Epithelial cell of prostate (primary cell): ENCODE results near the gene PTGDS.
A peak's percentile ranks its signal among the peaks of the same experiment; 100 is the strongest.

Source experiments
- DNase-seq: peaks from one replicate; pipeline ENCODE4 v3.0.0-alpha.2; 2011; ENCODE audit warnings: low read depth, low spot score
- H3K27ac ChIP-seq: fragments of 450-650 bp; 2 replicates; pipeline ENCODE4 v1.5.1; 2017; ENCODE audit warnings: mild to moderate bottlenecking

PTGDS gene

DNA sequence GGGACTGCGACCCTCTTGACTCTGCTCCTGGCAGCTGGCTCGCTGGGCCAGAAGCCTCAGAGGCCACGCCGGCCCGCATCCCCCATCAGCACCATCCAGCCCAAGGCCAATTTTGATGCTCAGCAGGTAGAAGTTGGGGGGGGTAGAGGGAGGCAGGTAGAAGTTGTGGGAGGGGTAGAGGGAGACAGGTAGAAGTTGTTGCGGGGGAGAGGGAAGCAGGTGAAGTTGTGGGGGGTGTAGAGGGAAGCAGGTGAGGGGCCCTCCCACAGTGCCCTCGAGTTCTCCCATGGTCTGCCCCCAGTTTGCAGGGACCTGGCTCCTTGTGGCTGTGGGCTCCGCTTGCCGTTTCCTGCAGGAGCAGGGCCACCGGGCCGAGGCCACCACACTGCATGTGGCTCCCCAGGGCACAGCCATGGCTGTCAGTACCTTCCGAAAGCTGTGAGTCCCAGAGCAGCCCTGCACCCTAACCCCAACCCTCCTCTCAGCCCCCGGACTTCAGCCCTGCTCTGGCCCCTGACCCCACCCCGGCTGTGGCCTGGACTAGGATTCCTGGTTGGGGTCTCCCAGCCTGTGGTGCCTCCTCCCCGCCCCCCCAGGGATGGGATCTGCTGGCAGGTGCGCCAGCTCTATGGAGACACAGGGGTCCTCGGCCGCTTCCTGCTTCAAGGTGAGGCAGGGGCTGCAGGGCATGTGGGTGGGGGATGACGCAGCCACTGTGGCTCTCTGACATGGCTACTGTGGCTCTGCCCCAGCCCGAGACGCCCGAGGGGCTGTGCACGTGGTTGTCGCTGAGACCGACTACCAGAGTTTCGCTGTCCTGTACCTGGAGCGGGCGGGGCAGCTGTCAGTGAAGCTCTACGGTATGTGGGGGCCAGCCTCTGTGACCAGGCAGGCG, 31.7 kb upstream of the PTGDS start:
- H3K27ac ChIP-seq: no peak overlapping the region

DNA sequence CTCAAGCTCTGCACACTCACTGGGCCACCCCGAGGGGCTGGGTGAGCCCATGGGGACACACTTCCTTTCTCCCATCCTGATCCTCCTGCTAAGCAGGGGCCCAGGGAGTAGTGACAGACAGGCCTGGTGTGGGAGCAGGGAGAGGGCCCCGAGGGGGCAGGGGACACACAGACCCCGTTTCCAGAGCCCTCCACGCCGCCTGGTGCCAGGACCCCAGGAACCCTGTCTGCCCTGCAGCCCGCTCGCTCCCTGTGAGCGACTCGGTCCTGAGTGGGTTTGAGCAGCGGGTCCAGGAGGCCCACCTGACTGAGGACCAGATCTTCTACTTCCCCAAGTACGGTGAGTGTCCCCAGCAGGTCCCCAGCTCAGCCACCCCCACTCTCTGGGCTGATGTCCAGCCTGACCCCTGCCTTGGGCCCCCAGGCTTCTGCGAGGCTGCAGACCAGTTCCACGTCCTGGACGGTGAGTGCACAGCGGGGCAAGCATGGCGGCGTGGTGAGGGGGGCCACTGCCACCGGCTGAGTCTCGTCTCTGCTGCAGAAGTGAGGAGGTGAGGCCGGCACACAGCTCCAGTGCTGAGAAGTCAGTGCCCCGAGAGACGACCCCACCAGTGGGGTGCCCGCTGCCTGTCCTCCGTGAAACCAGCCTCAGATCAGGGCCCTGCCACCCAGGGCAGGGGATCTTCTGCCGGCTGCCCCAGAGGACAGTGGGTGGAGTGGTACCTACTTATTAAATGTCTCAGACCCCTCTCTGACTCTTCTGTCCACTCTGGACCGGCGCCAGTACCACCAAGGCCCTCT, 30.9 kb upstream of the PTGDS start:
- no peak overlapping the region for H3K27ac ChIP-seq
- no peak for DNase-seq

More for the DNA sequence above, 31.7 kb upstream of the PTGDS start:
- DNase-seq: no peak

DNA sequence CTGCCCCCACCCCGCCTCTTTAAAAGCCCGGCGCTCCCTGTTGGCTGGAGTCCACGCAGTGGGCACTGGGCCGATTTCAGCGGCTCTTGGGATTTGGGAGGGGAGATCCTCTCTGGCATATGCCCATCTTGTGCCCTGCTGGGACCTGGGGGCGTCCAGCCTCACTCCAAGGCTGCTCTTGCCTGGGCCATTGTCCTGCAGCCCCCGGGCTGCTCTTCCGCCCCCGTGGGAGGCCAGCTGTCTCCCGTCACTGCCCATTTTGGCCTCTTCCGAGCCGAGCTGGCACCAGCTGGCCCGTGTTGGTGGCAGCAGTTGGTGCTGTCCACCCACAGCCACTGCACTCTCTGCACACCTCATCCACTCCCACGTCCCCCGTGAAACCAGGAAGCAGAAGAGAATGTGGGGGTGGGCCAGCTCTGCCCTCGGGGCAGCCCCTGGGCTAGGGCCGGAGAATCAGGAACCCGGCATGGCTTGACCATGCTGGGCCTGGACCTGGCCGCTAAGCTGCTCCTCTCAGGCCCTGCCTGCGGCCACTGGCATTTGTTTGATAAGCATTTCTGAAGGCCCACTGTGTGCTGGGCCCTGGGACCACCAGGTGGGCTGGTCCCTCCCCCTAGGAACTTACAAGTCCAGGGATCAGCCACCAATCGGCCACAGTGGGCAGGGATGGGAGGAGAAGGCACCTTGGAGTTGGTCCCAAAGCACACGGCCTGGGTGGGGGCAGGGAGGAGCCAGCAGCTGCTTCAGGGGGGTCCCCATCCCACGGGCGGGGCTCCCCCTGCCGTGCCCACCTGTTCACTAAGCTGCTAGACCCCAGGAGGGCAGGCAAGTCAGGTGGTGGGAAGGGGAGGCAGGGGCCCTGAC, 30.0 kb upstream of the PTGDS start:
- no peak for DNase-seq
- H3K27ac ChIP-seq: peak overlapping the region; percentile 74

- no peak for DNase-seq
- peak overlapping the region; percentile 74 for H3K27ac ChIP-seq
Measured at GRCh38 chr9:136947955-136948510, 29.3 kb upstream of the PTGDS start.

DNA sequence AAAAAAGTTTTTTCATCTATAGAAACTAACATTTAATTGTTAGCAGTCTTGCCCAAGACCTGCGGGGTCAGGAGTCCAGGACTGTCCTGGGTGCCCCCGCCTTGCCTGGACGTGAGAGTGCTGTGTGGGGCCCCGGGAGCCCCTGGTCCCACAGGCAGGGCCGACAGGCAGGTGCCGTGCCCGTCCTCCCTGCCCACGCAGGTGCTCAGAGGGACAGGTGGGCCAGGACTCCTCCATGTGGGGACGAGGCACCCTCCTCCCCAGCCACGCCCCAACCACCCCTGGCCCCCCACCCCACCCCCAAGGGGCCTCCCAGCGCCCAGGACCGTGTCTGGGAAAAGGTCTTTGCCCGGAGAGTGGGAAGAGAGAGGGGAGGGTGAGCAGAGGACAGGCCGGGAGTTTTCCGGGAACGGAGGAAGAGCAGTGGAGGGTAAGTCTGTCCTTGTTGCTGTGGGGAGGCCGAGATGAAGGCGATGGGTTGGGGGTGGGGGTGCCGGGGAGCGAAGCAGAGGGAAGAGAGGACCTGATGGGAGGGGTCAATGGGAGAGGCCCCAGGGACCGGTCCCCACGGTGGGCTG, 28.0 kb upstream of the PTGDS start:
- DNase-seq: no peak
- H3K27ac ChIP-seq: peak overlapping the region; percentile 74

GRCh38 chr9:136949817-136950655, 27.3 kb upstream of the PTGDS start:
- H3K27ac ChIP-seq: peak overlapping the region; percentile 74
- DNase-seq: peak; percentile 64

GRCh38 chr9:136950656-136951276, 26.5 kb upstream of the PTGDS start:
- DNase-seq: no peak
- H3K27ac ChIP-seq: peak overlapping the region; percentile 74

DNA sequence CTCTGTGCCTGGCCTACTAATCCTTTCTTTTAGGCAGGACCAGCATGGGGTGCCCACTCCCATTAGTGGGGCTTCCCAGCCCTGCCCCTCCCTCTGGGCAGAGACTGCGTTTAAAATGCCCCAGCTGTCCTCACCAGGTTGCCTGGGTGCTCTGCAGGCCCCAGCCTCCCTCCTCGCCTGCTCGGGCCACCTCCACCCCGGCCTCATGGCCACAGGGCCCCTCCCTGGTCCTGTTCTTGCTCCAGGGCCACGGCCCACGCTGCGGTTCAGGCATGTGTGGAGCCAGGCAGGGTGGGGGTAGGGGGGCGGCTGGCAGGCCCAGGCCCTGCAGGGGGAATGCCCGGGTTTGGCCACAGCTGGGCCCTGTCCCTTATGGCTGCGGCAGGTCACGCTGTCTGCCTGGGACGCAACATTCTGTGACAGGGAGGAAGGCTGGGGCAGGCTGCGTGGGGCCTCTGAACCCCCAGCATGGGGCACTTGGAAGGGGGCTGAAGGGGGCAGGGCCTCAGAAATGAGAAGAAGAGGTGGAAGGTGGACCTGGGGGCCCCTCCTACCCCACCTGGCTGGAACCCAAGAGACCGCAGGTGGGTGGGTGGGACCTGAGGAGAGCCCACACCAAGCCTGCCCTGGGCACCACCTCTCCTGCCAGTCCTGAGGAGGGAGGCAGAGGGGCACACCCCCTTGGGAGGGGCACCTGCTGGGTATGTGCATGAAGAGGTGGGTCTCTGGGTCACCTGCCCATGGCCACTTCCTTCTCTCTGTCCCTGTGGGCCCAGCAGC, 25.6 kb upstream of the PTGDS start, which contains the start of gene LCN12:
LCN12 (plus strand) TSS at position 733 of the 780 bp plus-strand sequence. CDS start 55 bp downstream, outside the sequence.
- DNase-seq: no peak
- H3K27ac ChIP-seq: no peak within 1 kb of the TSS

GRCh38 chr9:136952321-136952850, 24.9 kb upstream of the PTGDS start:
- DNase-seq: no peak
- no peak overlapping the region for H3K27ac ChIP-seq

DNA sequence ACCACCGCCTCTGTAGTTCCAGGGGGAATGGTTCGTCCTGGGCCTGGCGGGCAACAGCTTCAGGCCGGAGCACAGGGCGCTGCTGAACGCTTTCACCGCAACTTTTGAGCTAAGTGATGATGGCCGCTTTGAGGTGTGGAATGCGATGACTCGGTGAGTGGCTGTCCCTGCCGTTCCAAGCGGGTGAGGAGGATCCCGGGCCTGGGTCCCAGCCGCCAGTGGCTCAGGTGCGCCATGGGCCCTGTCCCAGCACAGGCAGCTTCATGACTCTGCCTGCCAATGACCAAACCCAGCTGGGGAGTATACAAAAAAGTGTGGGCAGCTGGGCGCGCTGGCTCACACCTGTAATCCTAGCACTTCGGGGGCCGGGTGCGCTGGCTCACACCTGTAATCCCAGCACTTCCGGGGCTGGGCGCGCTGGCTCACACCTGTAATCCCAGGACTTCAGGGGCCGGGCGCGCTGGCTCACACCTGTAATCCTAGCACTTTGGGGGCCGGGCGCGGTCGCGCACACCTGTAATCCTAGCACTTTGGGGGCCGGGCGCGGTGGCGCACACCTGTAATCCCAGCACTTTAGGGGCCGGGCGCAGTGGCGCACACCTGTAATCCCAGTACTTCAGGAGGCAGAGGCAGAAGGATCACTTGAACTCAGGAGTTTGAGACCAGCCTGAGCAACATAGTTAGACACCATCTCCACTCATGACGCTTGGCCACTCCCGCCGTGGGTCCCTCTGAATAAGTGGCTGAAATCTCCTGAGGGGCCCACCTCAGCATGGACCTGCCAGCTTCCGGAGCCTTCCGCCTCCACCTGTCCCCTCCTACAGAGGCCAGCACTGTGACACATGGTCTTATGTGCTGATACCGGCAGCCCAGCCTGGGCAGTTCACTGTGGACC, 24.2 kb upstream of the PTGDS start:
- H3K27ac ChIP-seq: no peak overlapping the region
- DNase-seq: no peak

GRCh38 chr9:136953771-136954269, 23.5 kb upstream of the PTGDS start:
- H3K27ac ChIP-seq: no peak overlapping the region
- no peak for DNase-seq

- no peak overlapping the region for H3K27ac ChIP-seq
- DNase-seq: no peak
Measured at GRCh38 chr9:136954270-136955083, 22.8 kb upstream of the PTGDS start.

DNA sequence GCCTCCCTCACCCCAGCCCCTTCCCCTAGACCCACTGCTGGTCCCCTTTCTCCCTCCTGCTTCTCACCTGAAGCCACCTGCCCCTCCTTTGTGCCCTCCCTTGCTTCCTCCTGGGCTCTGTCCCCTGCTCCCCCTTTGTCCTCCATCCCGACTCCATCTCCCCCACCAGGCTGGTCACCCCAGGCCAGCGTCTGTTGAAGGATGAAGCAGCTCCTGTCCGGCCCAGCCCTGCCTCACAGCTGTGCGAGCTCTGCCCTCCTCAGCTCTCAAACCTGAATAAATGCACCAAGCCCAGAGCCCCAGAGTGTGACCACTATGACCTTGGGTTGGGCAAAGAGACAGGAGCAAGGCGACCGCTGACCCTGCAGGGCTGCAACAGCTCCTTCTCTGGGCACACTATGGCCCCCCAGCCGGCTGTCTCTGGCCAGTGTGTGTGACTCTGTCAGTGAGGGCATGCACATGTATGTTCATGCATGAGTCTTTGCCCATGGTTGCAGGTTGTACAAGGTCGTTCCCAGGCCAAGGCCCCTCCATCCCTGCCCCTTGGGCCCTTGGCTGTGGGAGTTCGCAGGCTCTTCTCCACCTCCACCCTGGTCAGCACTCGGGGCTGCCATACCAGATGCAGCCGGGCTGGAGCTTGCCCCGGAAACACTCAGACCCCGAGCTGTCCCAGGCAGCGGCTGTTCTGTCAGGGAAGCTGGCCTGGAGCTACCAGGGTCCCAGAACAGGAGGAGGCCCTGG, 21.9 kb upstream of the PTGDS start:
- no peak overlapping the region for H3K27ac ChIP-seq
- DNase-seq: no peak

DNA sequence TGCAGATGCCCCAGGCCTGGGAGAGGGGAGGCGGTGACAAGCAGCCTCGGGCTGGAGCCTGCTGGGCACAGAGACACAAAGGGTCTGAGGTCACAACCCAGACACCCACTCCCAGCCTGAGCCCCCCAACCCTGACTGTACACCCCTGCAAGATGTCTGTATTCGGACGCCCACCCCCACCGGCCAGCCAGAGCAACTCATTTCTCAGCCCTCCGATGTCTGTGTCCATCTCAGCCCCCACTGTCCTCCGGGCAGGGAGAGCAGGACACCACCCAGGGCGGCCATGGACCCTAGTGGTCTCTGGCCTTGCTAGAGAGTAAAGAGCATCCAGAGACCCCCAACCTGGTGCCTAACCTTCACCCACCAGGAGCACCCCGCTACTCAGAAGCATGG, 21.4 kb upstream of the PTGDS start:
- DNase-seq: no peak
- no peak overlapping the region for H3K27ac ChIP-seq

- no peak for DNase-seq
- H3K27ac ChIP-seq: no peak overlapping the region
Measured at GRCh38 chr9:136956604-136957003, 20.7 kb upstream of the PTGDS start.
